Measurements from ENCODE around the gene P2RY14.

P2RY14 gene

DNA sequence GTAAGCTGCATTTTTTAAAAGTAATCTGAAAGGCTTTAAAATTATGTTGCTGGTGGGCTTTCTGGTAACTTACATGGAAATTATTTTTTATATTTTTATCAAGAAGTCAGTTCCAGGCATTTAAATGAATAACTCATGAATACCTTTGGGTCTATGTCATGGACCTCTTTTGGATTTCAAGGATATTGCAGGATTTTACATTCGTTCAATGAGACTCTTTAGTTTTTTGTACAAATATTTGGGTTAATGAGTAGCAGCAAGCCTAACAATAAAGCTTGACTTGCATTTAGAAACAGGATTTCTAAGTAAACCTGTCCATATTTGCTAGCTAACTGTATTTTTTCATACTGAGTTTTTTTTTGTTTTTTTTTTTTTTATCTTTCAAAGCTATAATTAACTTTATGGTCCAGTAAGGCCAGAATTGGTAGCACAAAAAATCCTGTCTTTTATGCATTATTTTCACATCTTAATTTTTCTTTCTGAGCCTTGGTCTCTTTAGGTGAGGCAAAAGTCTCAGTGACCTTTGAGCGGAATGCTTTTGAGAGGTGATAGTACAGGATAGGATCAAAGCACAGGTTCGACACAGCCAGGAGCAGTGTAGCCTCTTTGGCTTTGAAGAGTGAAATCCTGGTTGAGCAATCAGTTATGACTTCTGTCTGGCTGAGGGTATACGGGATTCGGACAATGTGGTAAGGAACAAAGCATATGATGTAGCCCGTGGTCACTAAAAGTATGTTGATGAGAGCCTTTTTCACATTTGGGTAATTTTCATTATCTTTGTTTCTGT lies 80.2 kb downstream of the P2RY14 start:
- Histone ChIP-seq H3K9ac (no peak overlapping the region), H3K4me3 (no peak overlapping the region), H3K27ac (no peak overlapping the region), H3K36me3 (peaks cover 0 to 13% (median 0%) of the 10 kb centered on the region in 11 experiments; a peak in 5 of 22 replicates), H3K9me3 (replicated peaks in 1 of 11) (no peaks in the 10 kb centered on the region), H3K4me1 (peaks cover 7 to 18% (median 10%) of the 10 kb centered on the region in 10 experiments; a peak in 17 of 20 replicates), H3K4me2 (no peak overlapping the region), H3K27me3 (no peaks in the 10 kb centered on the region), H4K20me1 (no peaks in the 10 kb centered on the region)
- TF ChIP-seq Cebpa-rat (IDR thresholded peaks at IDR 0.05) = no peak

DNA sequence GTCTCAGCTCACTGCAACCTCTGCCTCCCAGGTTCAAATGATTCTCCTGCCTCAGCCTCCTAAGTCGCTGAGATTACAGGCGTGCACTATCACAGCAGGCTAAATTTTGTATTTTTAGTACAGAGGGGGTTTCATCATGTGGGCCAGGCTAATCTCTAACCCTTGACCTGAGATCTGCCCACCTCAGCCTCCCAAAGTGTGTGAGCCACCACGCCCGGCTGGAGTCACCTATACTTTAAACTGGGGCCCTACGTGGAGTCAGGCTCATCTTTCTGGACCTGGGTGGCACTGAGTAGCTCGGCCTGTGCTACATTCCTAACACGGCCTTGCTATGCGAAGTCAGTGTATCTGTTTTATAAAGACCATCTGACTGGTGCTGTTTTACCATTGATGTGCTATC lies 81.1 kb downstream of the P2RY14 start:
- no peak overlapping the region for H3K4me2 ChIP-seq
- H3K27me3 ChIP-seq = no peaks in the 10 kb centered on the region
- TF ChIP-seq Cebpa-rat (IDR thresholded peaks at IDR 0.05) = no peak
- H4K20me1 ChIP-seq = no peaks in the 10 kb centered on the region
- H3K9me3 ChIP-seq (replicated peaks in 1 of 11) = no peaks in the 10 kb centered on the region
- H3K36me3 ChIP-seq = peaks cover 0 to 21% (median 0%) of the 10 kb centered on the region in 11 experiments; a peak in 7 of 22 replicates
- no peak overlapping the region for H3K4me3 ChIP-seq
- H3K9ac ChIP-seq = no peak overlapping the region
- H3K4me1 ChIP-seq = peaks cover 0 to 10% (median under 1%) of the 10 kb centered on the region in 10 experiments; a peak in 7 of 20 replicates
- no peak overlapping the region for H3K27ac ChIP-seq

DNA sequence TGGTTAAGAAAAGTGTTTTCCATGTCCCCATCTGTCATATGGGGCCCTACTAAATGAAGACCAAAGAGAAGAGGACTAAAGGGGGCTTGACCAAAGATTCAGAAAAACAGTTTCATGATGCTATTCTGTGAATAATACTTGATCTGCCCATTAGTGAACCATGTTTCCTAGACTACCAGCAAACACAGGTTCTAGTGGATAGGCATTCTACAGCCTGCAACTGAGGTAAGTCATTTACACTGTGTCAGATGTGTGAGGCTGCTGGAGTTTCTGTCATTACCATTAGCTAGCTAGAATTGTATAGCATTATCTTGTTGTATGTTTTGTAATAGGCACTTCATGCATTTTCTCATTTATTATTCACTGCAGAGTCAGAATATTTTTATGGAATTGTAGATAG lies 81.9 kb downstream of the P2RY14 start:
- H3K9me3 ChIP-seq (replicated peaks in 1 of 11) = no peaks in the 10 kb centered on the region
- no peak overlapping the region for H3K4me2 ChIP-seq
- no peaks in the 10 kb centered on the region for H3K27me3 ChIP-seq
- H3K9ac ChIP-seq = no peak overlapping the region
- peaks cover 0 to 23% (median 0%) of the 10 kb centered on the region in 11 experiments; a peak in 7 of 22 replicates for H3K36me3 ChIP-seq
- H3K27ac ChIP-seq = no peak overlapping the region
- TF ChIP-seq Cebpa-rat (IDR thresholded peaks at IDR 0.05) = no peak
- no peaks in the 10 kb centered on the region for H4K20me1 ChIP-seq
- H3K4me1 ChIP-seq = peaks cover 0 to 10% (median 0%) of the 10 kb centered on the region in 10 experiments; a peak in 4 of 20 replicates
- H3K4me3 ChIP-seq = no peak overlapping the region

DNA sequence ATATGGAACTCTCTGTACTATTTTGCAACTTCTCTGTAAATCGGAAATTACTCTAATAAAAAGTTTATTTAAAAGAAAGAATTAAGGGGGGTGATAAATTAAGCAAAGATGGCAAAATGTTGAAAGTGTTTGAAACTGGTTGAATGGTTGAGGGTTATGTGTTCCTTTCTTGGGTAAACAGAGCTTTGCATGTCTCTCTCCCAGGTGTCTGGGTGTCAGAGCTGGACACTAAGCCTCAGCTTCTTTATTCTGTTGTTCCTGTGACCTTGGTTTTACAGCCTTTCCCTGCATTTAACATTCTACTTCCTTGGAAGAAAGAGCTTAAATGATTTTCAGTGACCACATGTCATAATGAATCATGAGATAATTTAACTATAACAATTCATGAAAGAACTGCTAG lies 82.5 kb downstream of the P2RY14 start:
- Histone ChIP-seq H3K4me3 (no peak overlapping the region), H3K9me3 (replicated peaks in 1 of 11) (no peaks in the 10 kb centered on the region), H3K4me1 (peaks cover 0 to 10% (median 0%) of the 10 kb centered on the region in 10 experiments; a peak in 4 of 20 replicates), H4K20me1 (no peaks in the 10 kb centered on the region), H3K27ac (no peak overlapping the region), H3K36me3 (peaks cover 0 to 24% (median 2%) of the 10 kb centered on the region in 11 experiments; a peak in 10 of 22 replicates), H3K4me2 (no peak overlapping the region), H3K27me3 (no peaks in the 10 kb centered on the region), H3K9ac (no peak overlapping the region)
- TF ChIP-seq Cebpa-rat (IDR thresholded peaks at IDR 0.05) = no peak

DNA sequence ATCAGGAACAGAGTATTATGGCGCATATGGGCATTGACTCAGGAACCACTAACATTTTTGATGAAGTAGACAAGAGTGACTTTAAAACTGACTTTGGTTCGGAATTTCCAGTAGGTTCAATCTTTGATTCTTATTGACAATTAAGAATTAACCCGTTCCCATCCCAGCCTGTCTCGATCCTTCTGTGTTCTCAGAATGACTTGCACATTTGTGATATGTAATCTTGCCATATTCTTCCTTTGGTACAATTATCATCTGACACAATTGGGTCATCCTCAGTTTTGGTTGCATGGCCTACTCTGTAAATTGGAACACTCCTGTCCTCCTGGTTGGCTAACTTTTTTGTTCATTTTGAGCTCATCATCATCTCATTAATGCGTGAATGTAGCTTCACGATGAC lies 85.8 kb downstream of the P2RY14 start:
- H3K36me3 ChIP-seq = peaks cover 0 to 33% (median 6%) of the 10 kb centered on the region in 11 experiments; a peak in 10 of 22 replicates
- H3K27ac ChIP-seq = no peak overlapping the region
- H3K27me3 ChIP-seq = no peaks in the 10 kb centered on the region
- no peak overlapping the region for H3K4me2 ChIP-seq
- no peaks in the 10 kb centered on the region for H3K9me3 ChIP-seq (replicated peaks in 1 of 11)
- no peak overlapping the region for H3K4me3 ChIP-seq
- H3K4me1 ChIP-seq = no peaks in the 10 kb centered on the region
- H4K20me1 ChIP-seq = no peaks in the 10 kb centered on the region
- H3K9ac ChIP-seq = no peak overlapping the region
- no peak for TF ChIP-seq Cebpa-rat (IDR thresholded peaks at IDR 0.05)

DNA sequence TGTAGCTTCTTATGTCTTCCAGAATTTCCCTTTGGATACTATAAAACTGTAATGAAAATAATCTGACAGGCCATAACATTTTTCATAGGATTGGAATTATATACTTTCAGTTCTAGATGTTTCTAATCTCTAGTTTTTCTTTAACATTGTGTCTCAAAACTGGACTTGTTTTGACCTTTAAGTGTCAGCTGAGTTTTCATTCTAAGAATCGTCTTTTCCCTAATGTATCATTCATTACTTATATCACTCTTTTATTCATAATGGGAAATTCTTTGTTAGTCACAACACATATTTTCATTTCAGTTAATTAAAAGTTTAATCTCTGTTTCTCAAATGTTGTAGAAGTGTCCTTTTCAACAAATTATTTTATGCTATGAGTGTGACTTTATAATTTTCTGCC lies 87.2 kb downstream of the P2RY14 start:
- Histone ChIP-seq H3K36me3 (peaks cover 0 to 40% (median 6%) of the 10 kb centered on the region in 11 experiments; a peak in 10 of 22 replicates), H3K4me3 (no peak overlapping the region), H3K27ac (no peak overlapping the region), H3K27me3 (no peaks in the 10 kb centered on the region), H4K20me1 (no peaks in the 10 kb centered on the region), H3K4me1 (no peaks in the 10 kb centered on the region), H3K9ac (no peak overlapping the region), H3K4me2 (no peak overlapping the region), H3K9me3 (replicated peaks in 1 of 11) (no peaks in the 10 kb centered on the region)
- TF ChIP-seq Cebpa-rat (IDR thresholded peaks at IDR 0.05) = no peak

DNA sequence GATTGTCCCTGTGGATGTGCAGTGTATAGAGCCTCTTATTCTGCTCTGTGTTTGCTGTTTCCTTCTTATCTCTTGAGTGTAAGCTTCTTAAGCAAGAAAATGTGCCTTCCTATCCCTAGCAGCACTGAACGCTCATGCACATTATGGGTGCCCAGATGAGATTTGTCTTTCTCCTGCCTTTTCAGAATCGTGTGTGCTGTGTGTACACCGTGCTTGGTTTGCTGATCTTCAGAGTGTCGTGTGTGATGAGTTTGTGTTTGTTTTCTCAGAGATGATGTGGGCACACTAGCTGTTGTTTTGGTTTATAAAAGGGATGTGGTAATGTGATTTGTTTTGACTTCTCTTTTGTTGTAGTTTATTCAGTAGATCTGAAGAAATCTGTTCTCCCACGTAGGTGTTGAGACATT lies 95.1 kb downstream of the P2RY14 start:
- H3K9ac ChIP-seq = peak overlapping the region in 4 of 11 experiments; percentile 26 to 50 (median 42); a peak in 9 of 22 replicates
- peak overlapping the region in 9 of 11 experiments; percentile 13 to 70 (median 48); a peak in 15 of 22 replicates for H3K4me2 ChIP-seq
- no peaks in the 10 kb centered on the region for H3K9me3 ChIP-seq (replicated peaks in 1 of 11)
- H4K20me1 ChIP-seq = no peaks in the 10 kb centered on the region
- peaks cover 15 to 36% (median 27%) of the 10 kb centered on the region in 10 experiments for H3K4me1 ChIP-seq
- no peak for TF ChIP-seq Cebpa-rat (IDR thresholded peaks at IDR 0.05)
- H3K4me3 ChIP-seq = no peak overlapping the region
- H3K27ac ChIP-seq = peak overlapping the region in 7 of 11 experiments; percentile 41 to 71 (median 56); a peak in 14 of 22 replicates
- no peaks in the 10 kb centered on the region for H3K27me3 ChIP-seq
- H3K36me3 ChIP-seq = 0 out of 22 replicates have a peak, but pooled peaks cover 0 to 7% (median 0%) of the 10 kb centered on the region in 11 experiments

DNA sequence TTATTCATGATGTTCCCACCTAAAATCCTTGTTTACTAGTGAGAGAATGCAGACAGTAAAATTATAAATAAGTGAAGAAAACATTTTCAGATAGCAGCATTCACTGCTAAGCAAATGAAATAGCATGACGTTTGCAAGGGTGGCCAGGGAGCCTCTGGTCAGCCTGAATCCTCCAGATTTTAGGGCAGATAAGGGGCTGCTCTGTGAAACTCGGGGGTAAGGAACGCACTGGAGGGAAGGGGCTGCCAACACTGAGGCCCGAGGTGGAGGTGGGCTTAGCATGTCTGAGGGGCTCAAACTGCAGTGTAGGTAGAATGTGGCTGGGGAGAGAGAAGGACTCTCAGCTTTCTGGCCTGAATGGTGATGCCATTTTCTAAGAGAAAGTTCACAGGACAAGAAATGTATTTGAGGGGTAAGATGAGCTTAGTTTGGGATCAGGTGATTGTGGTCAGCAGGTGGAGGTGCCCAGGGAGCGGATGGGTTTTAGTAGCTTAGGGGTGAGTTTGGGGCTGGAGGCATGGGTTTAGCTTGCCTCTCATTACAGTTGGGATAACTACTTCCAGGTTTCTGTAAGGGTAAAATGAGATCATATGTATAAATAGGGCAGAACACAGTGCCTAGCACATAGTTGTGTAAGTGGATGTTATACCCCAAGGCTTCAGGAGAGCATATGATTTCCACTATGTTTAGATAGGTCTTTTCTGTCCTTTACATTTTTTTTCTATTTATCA lies 95.8 kb downstream of the P2RY14 start:
- TF ChIP-seq Cebpa-rat (IDR thresholded peaks at IDR 0.05) = no peak
- Histone ChIP-seq H3K4me1 (peaks cover 15 to 36% (median 27%) of the 10 kb centered on the region in 10 experiments), H3K36me3 (0 out of 22 replicates have a peak, but pooled peaks cover 0 to 7% (median 0%) of the 10 kb centered on the region in 11 experiments), H3K27me3 (no peaks in the 10 kb centered on the region), H4K20me1 (no peaks in the 10 kb centered on the region), H3K4me2 (peak overlapping the region in 7 of 11 experiments; percentile 7 to 70 (median 61); a peak in 11 of 22 replicates), H3K9me3 (replicated peaks in 1 of 11) (no peaks in the 10 kb centered on the region), H3K9ac (peak overlapping the region in 1 of 11 experiments; percentile 40; a peak in 2 of 22 replicates), H3K27ac (peak overlapping the region in 7 of 11 experiments; percentile 41 to 71 (median 56); a peak in 12 of 22 replicates), H3K4me3 (no peak overlapping the region)
